GM23248 (cell line): ENCODE results near the gene C6orf120.

Experiments
- EZH2 ChIP-seq: fragments of 200-600 bp; sonication (generic); IDR thresholded peaks from 2 replicates; pipeline ENCODE4 v1.6.1; 2018; ENCODE audit warnings: antibody characterized with exemption, mild to moderate bottlenecking; ENCODE audit not compliant: insufficient read depth, poor library complexity, severe bottlenecking
- EZH2phosphoT487 ChIP-seq: fragments of 200-600 bp; sonication (generic); IDR thresholded peaks from 2 replicates; pipeline ENCODE4 v1.6.1; 2018; ENCODE audit warnings: antibody characterized with exemption, moderate library complexity, mild to moderate bottlenecking, low read depth; ENCODE audit not compliant: insufficient read depth

GRCh38 chr6:169653691-169654090, 48.2 kb upstream of the C6orf120 start:
- TF ChIP-seq EZH2 (no peak), EZH2phosphoT487 (no peak)
